ENCODE results near the gene SPOCK1.

The SPOCK1 gene

GRCh38 chr5:137214446-137215189 is 284.5 kb downstream of the SPOCK1 start:
- no peak for DNase-seq

GRCh38 chr5:137212471-137212870 is 286.7 kb downstream of the SPOCK1 start:
- DNase-seq: no peak

- no peak for DNase-seq
These were observed 289.8 kb downstream of the SPOCK1 start for GRCh38 chr5:137209232-137209809.

- DNase-seq: no peak
These were observed 291.9 kb downstream of the SPOCK1 start for GRCh38 chr5:137207023-137207760.

GRCh38 chr5:137206030-137206715 is 293.0 kb downstream of the SPOCK1 start:
- no peak for DNase-seq

GRCh38 chr5:137205231-137206027 is 293.7 kb downstream of the SPOCK1 start:
- no peak for DNase-seq

GRCh38 chr5:137203011-137203632 is 296.0 kb downstream of the SPOCK1 start:
- DNase-seq: no peak

- DNase-seq: no peak
These were observed 297.2 kb downstream of the SPOCK1 start for GRCh38 chr5:137201876-137202275.

- no peak for DNase-seq
These were observed 298.0 kb downstream of the SPOCK1 start for GRCh38 chr5:137200906-137201700.

GRCh38 chr5:137199966-137200365 is 299.2 kb downstream of the SPOCK1 start:
- DNase-seq: no peak

GRCh38 chr5:137199201-137199600 is 299.9 kb downstream of the SPOCK1 start:
- no peak for DNase-seq

GRCh38 chr5:137195483-137195882 is 303.6 kb downstream of the SPOCK1 start:
- no peak for DNase-seq

GRCh38 chr5:137194300-137194699 is 304.8 kb downstream of the SPOCK1 start:
- no peak for DNase-seq

GRCh38 chr5:137192293-137192743 is 306.8 kb downstream of the SPOCK1 start:
- no peak for DNase-seq

GRCh38 chr5:137191179-137191578 is 307.9 kb downstream of the SPOCK1 start:
- no peak for DNase-seq

GRCh38 chr5:137190441-137190840 is 308.7 kb downstream of the SPOCK1 start:
- DNase-seq: no peak

- DNase-seq: no peak
These were observed 309.1 kb downstream of the SPOCK1 start for GRCh38 chr5:137190031-137190430.

GRCh38 chr5:137188566-137188965 is 310.6 kb downstream of the SPOCK1 start:
- no peak for DNase-seq

GRCh38 chr5:137186759-137187461 is 312.2 kb downstream of the SPOCK1 start:
- DNase-seq: no peak

- no peak for DNase-seq
These were observed 313.9 kb downstream of the SPOCK1 start for GRCh38 chr5:137185193-137185592.
